ENCODE results near the gene SPO11.

- TF ChIP-seq POLR2AphosphoS5 (IDR thresholded peaks at IDR 0.05; ENCODE audit: borderline replicate concordance, low read depth, low read length) (no peak), EZH2 (IDR thresholded peaks at IDR 0.05) (no peak)
Measured at GRCh38 chr20:57386762-57387161, 57.2 kb downstream of the SPO11 start.
